ENCODE data around the gene DCAF17. TPM values are rescaled to one million over a fixed set of nuclear protein-coding genes. Genes with fewer than 3 reads are reported as not detected.

The DCAF17 gene
- total and polyA plus RNA-seq, 4 donors = 2.5 to 10.4 (median 6.1) TPM

DNA sequence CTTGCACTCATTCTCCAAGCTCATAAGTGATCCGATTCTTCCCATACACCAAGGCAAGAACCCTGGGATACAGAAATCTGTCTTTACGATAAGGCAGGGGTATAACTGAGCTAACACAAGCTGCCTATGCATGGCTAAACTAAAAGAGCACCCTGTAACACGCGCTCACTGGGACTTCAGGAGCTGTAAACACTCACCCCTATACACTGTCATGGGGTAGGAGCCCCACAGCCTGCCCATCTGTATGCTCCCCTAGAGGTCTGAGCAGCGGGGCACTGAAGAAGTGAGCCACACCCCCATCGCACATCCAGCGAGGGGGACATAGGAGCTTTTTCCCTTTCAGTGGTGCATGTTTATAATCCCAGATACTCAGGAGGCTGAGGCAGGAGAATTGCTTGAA is 47.0 kb upstream of the DCAF17 start:
- DNase-seq (ENCODE audit: low spot score) = no peak
- Histone ChIP-seq H3K9me3 (ENCODE audit: control insufficient read depth in 4 of 4, low read length in 3 of 4) (peaks cover 0 to 1% (median 0%) of the 10 kb centered on the region in 4 donors), H3K4me1 (ENCODE audit: control insufficient read depth in 4 of 4, insufficient read depth in 4 of 4, low read length in 3 of 4) (peaks cover 0 to 9% (median 7%) of the 10 kb centered on the region in 4 donors), H3K36me3 (ENCODE audit: control insufficient read depth in 4 of 4, insufficient read depth in 3 of 4, low read depth in 1 of 4, low read length in 3 of 4) (no peaks in the 10 kb centered on the region), H3K27me3 (ENCODE audit: control insufficient read depth in 4 of 4, insufficient read depth in 4 of 4, low read length in 3 of 4) (no peaks in the 10 kb centered on the region), H3K4me3 (ENCODE audit: low read depth in 1 of 3, low read length in 3 of 3) (no peak overlapping the region), H3K9ac (ENCODE audit: low read depth in 1 of 2, low read length in 2 of 2) (no peak overlapping the region), H3K27ac (ENCODE audit: low read depth in 1 of 2, low read length in 2 of 2) (no peak overlapping the region)
- no peak for TF ChIP-seq FOXA2 (IDR thresholded peaks at IDR 0.05)
- no peak for TF ChIP-seq TAF1 (conservative IDR thresholded peaks at IDR 0.05)
- TF ChIP-seq RXRA (IDR thresholded peaks at IDR 0.05) = no peak
- TF ChIP-seq, protein P1, sequence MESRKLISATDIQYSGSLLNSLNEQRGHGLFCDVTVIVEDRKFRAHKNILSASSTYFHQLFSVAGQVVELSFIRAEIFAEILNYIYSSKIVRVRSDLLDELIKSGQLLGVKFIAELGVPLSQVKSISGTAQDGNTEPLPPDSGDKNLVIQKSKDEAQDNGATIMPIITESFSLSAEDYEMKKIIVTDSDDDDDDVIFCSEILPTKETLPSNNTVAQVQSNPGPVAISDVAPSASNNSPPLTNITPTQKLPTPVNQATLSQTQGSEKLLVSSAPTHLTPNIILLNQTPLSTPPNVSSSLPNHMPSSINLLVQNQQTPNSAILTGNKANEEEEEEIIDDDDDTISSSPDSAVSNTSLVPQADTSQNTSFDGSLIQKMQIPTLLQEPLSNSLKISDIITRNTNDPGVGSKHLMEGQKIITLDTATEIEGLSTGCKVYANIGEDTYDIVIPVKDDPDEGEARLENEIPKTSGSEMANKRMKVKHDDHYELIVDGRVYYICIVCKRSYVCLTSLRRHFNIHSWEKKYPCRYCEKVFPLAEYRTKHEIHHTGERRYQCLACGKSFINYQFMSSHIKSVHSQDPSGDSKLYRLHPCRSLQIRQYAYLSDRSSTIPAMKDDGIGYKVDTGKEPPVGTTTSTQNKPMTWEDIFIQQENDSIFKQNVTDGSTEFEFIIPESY (IDR thresholded peaks at IDR 0.05) = no peak
- TF ChIP-seq GABPA (IDR thresholded peaks at IDR 0.05 in 1 of 2, conservative IDR thresholded peaks at IDR 0.05 in 1 of 2) = no peak
- TF ChIP-seq, protein P2, sequence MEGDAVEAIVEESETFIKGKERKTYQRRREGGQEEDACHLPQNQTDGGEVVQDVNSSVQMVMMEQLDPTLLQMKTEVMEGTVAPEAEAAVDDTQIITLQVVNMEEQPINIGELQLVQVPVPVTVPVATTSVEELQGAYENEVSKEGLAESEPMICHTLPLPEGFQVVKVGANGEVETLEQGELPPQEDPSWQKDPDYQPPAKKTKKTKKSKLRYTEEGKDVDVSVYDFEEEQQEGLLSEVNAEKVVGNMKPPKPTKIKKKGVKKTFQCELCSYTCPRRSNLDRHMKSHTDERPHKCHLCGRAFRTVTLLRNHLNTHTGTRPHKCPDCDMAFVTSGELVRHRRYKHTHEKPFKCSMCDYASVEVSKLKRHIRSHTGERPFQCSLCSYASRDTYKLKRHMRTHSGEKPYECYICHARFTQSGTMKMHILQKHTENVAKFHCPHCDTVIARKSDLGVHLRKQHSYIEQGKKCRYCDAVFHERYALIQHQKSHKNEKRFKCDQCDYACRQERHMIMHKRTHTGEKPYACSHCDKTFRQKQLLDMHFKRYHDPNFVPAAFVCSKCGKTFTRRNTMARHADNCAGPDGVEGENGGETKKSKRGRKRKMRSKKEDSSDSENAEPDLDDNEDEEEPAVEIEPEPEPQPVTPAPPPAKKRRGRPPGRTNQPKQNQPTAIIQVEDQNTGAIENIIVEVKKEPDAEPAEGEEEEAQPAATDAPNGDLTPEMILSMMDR (IDR thresholded peaks at IDR 0.05; ENCODE audit: low read depth, low read length, missing input control) = no peak
- TF ChIP-seq, protein P3, sequence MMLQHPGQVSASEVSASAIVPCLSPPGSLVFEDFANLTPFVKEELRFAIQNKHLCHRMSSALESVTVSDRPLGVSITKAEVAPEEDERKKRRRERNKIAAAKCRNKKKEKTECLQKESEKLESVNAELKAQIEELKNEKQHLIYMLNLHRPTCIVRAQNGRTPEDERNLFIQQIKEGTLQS (IDR thresholded peaks at IDR 0.05) = no peak
- TF ChIP-seq HNF4G (IDR thresholded peaks at IDR 0.05) = no peak
- TF ChIP-seq, protein P4, sequence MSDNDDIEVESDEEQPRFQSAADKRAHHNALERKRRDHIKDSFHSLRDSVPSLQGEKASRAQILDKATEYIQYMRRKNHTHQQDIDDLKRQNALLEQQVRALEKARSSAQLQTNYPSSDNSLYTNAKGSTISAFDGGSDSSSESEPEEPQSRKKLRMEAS (IDR thresholded peaks at IDR 0.05) = no peak
- TF ChIP-seq YY1 (IDR thresholded peaks at IDR 0.05) = no peak
- TF ChIP-seq JUND (IDR thresholded peaks at IDR 0.05) = no peak
- 96% methylated on average over 7 of the region's 7 CpGs for WGBS

DNA sequence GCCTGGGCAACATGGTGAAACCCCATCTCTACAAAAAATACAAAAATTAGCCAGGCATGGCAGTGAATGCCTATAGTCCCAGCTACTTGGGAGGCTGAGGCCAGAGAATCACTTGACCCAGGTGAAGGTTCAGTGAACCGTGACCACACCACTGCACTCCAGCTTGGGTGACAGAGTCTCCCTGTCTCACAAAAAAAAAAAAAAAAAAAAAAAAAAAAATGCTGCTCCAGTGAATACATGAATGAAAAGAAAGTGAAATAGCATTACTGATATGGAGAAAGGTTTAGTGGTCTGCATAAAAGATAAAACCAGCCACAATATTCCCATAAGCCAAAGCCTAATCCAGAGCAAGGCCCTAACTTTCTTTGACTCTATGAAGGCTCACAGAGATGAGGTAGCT is 44.7 kb upstream of the DCAF17 start:
- H3K27ac ChIP-seq (ENCODE audit: low read depth in 1 of 2, low read length in 2 of 2) = no peak overlapping the region
- no peaks in the 10 kb centered on the region for H3K36me3 ChIP-seq (ENCODE audit: control insufficient read depth in 4 of 4, insufficient read depth in 3 of 4, low read depth in 1 of 4, low read length in 3 of 4)
- H3K9me3 ChIP-seq (ENCODE audit: control insufficient read depth in 4 of 4, low read length in 3 of 4) = no peaks in the 10 kb centered on the region
- no peaks in the 10 kb centered on the region for H3K27me3 ChIP-seq (ENCODE audit: control insufficient read depth in 4 of 4, insufficient read depth in 4 of 4, low read length in 3 of 4)
- no peaks in the 10 kb centered on the region for H3K4me1 ChIP-seq (ENCODE audit: control insufficient read depth in 4 of 4, insufficient read depth in 4 of 4, low read length in 3 of 4)
- DNase-seq (ENCODE audit: low spot score) = no peak
- TF ChIP-seq GABPA (IDR thresholded peaks at IDR 0.05 in 1 of 2, conservative IDR thresholded peaks at IDR 0.05 in 1 of 2) = no peak
- no peak overlapping the region for H3K4me3 ChIP-seq (ENCODE audit: low read depth in 1 of 3, low read length in 3 of 3)
- H3K9ac ChIP-seq (ENCODE audit: low read depth in 1 of 2, low read length in 2 of 2) = no peak overlapping the region
- 94% methylated on average over 1 of the region's 1 CpG for WGBS

DNA sequence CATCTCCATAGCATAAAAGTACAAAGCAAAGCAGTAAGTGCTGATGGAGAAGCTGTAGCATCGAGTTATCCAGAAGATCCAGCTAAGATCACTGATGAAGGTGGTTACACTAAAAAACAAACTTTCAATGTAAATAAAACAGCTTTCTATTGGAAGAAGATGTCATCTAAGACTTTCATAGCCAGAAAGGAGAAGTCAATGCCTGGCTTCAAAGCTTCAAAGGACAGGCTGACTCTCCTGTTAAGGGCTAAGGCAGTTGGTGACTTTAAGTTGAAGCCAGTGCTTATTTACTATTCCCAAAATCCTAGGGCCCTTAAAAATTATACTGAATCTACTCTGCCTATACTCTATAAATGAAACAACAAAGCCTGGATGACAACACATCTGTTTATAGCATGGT is 44.2 kb upstream of the DCAF17 start:
- H3K27ac ChIP-seq (ENCODE audit: low read depth in 1 of 2, low read length in 2 of 2) = no peak overlapping the region
- H3K4me3 ChIP-seq (ENCODE audit: low read depth in 1 of 3, low read length in 3 of 3) = no peak overlapping the region
- TF ChIP-seq FOXA2 (IDR thresholded peaks at IDR 0.05) (no peak), HNF4A (conservative IDR thresholded peaks at IDR 0.05) (no peak), GABPA (IDR thresholded peaks at IDR 0.05 in 1 of 2, conservative IDR thresholded peaks at IDR 0.05 in 1 of 2) (no peak), RAD21 (IDR thresholded peaks at IDR 0.05) (no peak), JUND (IDR thresholded peaks at IDR 0.05) (no peak), EGR1 (IDR thresholded peaks at IDR 0.05; ENCODE audit: low read depth in 2 of 2) (no peak), YY1 (IDR thresholded peaks at IDR 0.05) (no peak), NR2F2 (IDR thresholded peaks at IDR 0.05) (no peak), FOXA1 (IDR thresholded peaks at IDR 0.05) (no peak), HNF4G (IDR thresholded peaks at IDR 0.05) (no peak), SP1 (IDR thresholded peaks at IDR 0.05) (no peak)
- TF ChIP-seq, protein P1 (IDR thresholded peaks at IDR 0.05) = no peak
- TF ChIP-seq, protein P4 (IDR thresholded peaks at IDR 0.05) = no peak
- TF ChIP-seq, protein P2 (IDR thresholded peaks at IDR 0.05; ENCODE audit: low read depth, low read length, missing input control) = no peak
- no peaks in the 10 kb centered on the region for H3K27me3 ChIP-seq (ENCODE audit: control insufficient read depth in 4 of 4, insufficient read depth in 4 of 4, low read length in 3 of 4)
- H3K9ac ChIP-seq (ENCODE audit: low read depth in 1 of 2, low read length in 2 of 2) = no peak overlapping the region
- no peaks in the 10 kb centered on the region for H3K9me3 ChIP-seq (ENCODE audit: control insufficient read depth in 4 of 4, low read length in 3 of 4)
- 98% methylated on average over 1 of the region's 1 CpG for WGBS
- no peaks in the 10 kb centered on the region for H3K4me1 ChIP-seq (ENCODE audit: control insufficient read depth in 4 of 4, insufficient read depth in 4 of 4, low read length in 3 of 4)
- no peak for DNase-seq (ENCODE audit: low spot score)
- no peaks in the 10 kb centered on the region for H3K36me3 ChIP-seq (ENCODE audit: control insufficient read depth in 4 of 4, insufficient read depth in 3 of 4, low read depth in 1 of 4, low read length in 3 of 4)

Data from liver (tissue), 9 donors.